Stimulated activated CD4-positive, alpha-beta T cell treated with anti-CD3 and anti-CD28 coated beads, Interleukin-12 subunit alpha, Interleukin-12 subunit beta, amount 100 ng/mL, for 4 hours (primary cell): ENCODE measurements around the gene GSTA1.
A peak's percentile ranks its signal among the peaks of the same experiment; 100 is the strongest.
"Not testable (repeated sequence)": the region's sequence is repeated elsewhere in the genome, so short reads cannot be mapped to it uniquely, and the experiment has no call there.

ENCODE experiments used
- DNase-seq: peaks from one replicate; pipeline ENCODE4 v3.0.0-alpha.2; 2020

Gene GSTA1

GRCh38 chr6:52803668-52804255 is at the start of gene GSTA1:
Gene GSTA1, minus strand, starts transcription at chr6:52803816. Its CDS starts 4,549 bp downstream, at chr6:52799267.
- not testable (repeated sequence) for DNase-seq

DNA sequence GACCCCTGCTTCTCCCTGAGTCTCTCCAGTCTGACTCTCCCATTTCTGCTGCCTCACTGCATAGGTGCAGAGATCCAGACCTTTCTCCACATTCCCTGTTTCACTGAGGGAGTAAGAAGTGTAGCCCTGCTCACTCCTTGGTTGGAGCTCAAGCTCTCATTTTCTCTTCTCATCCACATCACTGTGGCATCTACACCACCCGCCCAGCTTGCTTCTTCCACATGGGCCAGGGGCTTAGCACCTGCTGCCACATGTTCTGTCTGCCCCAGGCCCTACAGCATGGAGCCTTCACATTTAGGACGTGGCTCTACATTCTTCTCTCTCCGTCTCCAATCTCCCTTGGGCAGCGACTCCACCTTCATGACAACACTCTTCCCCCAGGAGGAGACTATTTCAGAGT is 45.5 kb upstream of the GSTA1 start:
- DNase-seq: no peak

DNA sequence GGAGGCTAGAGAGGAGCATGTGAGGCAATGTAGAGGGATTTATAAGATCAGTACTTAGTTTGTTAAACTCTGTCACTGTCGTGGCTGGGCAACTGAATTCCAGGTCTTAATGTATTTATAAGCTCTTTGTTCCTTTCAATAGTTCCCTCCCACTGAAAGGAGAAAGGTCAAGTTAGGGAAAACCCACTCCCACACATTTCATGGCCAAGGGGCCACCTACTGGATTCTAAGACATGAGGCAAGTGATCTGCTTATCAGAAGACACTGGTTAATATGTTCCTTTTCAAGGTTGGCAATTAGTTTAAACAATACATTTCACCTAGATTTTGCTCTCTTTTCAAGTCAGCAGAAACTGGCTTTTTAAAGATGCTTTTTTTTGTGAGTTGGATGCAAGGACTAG is 42.4 kb upstream of the GSTA1 start:
- no peak for DNase-seq

GRCh38 chr6:52843605-52844004 is 40.0 kb upstream of the GSTA1 start:
- DNase-seq: no peak

DNA sequence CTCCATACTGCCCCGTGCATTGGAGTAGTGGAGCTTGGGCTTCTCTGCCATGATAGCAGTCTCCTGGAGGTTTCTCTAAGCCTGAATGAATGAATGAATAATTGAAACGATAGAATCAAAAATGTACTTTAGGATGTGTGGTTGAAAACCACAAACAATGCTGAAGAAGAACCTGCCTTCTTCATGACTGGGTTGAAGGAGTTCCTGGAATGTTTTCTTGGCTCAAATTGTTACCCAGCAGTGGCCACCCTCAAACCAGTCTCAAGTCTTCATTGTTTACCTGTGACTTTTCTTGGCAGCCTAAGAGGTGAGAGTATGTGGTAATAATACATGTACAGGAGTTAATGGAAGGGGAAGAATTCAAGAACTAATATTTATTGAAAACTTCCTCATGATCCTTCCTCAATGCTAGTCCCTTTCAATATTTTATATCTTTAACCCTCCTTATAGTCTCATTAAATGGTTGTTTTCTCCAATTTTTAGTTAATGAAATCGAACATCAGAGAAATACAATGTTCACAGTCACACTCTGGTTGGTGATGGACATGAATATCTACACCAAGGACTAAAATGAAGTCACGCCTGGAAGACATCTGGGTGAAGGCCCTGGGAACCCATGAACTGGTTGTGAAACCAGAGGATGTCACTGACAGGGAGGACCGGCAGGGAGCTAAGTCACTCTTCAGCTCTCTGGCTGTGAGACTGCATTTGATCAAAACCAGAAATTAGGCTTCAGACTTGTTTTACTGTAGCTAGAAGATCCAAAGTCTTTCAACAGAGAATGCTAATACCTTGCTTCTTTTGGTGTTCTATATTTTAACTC is 37.4 kb upstream of the GSTA1 start, which contains the start of gene GSTA5:
GSTA5 (minus strand) TSS at position 51 of the 823 bp plus-strand sequence.
- DNase-seq: no peak

GRCh38 chr6:52839124-52840055 is 35.8 kb upstream of the GSTA1 start:
- DNase-seq: peak; percentile 24

DNA sequence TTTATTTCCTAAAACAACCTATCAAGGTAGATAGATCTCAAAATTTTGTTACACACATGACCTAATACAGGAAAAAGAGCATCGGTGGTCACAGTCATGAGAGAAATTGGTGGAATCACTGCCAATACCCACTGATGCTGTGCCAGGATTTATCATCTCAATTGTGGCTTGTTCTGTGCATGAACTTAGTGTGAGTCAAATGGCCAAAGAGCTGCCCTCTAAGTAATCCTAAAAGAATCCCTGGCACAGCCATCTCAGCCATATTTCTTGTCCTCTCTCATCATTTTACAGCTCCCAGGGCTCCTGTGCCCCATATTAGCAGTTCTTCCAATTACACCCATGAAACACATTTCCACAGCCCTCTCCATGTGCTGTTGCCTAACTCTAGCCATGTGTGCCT is 30.9 kb upstream of the GSTA1 start:
- no peak for DNase-seq

DNA sequence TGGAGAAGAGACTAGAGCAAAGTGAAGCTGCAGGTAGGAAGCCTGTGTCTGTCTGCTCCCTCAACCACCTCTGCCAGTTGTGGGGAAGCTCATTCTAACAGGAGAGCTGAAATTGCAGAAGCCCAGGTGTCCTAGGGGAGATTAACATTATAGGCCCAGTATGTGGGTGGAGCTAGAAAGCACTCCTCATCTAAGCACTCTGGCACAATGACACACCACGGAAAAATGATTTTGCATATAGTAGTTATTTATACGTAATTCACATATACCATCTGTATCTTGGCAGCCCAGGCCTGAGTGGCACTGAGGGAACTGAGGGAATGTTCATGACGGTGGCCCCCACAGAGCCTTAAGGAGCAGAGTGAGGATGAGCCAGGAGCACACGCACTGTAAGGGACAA is 27.3 kb upstream of the GSTA1 start:
- not testable (repeated sequence) for DNase-seq

DNA sequence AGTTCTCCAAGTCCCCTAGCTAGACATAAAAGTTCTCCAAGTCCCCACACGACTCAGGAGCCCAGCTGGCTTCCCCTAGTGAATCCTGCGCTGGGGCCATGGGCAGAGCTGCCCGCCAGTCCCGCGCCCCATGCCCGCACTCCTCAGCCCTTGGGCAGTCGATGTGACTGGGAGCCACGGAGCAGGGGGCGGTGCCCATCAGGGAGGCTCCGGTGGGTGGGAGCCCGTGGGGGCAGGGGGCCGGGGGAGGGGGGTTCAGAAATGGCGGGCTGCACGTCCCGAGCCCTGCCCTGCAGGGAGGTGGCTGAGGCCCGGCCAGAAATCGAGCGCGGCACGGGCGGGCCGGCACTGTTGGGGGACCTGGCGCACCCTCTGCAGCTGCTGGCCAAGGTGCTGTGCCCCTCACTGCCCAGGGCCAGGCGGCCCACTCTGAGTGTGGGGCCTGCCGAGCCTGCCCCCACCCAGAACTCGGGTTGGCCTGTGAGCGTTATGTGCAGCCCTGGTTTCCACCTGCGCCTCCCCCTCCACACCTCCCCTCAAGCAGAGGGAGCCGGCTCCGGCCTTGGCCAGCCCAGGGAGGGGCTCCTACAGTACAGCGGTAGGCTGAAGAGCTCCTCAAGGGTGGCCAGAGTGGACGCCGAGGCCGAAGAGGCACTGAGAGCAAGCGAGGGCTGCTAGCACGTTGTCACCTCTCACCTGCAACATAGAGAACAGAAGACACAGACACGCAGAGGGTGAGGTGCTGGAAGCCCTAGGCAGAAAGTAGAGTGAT is 25.6 kb upstream of the GSTA1 start:
- DNase-seq: no peak

DNA sequence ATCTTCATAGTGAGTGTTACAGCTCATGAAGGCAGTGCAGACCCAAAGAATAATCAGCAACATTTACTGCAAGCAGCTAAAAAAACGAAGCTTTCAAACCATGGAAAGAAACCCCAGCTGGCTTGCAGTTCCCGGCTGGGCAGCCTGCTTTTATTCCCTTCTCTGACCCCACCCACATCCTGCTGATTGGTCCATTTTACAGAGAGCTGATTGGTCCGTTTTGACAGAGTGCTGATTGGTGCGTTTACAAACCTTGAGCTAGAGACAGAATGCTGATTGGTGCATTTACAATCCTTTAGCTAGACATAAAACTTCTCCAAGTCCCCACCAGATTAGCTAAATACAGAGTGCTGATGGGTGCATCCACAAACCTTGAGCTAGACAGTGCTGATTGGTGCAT is 25.0 kb upstream of the GSTA1 start:
- DNase-seq: not testable (repeated sequence)

- not testable (repeated sequence) for DNase-seq
Measured at GRCh38 chr6:52827073-52827783, 23.6 kb upstream of the GSTA1 start.

- no peak for DNase-seq
Measured at GRCh38 chr6:52826513-52826912, 22.9 kb upstream of the GSTA1 start.

DNA sequence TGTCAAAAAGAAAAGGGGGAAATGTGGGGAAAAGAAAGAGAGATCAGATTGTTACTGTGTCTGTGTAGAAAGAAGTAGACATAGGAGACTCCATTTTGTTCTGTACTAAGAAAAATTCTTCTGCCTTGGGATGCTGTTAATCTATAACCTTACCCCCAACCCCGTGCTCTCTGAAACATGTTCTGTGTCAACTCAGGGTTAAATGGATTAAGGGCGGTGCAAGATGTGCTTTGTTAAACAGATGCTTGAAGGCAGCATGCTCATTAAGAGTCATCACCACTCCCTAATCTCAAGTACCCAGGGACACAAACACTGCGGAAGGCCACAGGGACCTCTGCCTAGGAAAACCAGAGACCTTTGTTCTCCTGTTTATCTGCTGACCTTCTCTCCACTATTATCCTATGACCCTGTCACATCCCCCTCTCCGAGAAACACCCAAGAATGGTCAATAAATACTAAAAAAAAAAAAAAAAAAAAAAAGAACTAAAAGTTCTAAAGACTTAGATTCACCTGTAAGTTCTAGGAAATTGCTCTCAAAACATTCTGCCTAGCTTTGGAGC is 22.4 kb upstream of the GSTA1 start:
- not testable (repeated sequence) for DNase-seq

DNA sequence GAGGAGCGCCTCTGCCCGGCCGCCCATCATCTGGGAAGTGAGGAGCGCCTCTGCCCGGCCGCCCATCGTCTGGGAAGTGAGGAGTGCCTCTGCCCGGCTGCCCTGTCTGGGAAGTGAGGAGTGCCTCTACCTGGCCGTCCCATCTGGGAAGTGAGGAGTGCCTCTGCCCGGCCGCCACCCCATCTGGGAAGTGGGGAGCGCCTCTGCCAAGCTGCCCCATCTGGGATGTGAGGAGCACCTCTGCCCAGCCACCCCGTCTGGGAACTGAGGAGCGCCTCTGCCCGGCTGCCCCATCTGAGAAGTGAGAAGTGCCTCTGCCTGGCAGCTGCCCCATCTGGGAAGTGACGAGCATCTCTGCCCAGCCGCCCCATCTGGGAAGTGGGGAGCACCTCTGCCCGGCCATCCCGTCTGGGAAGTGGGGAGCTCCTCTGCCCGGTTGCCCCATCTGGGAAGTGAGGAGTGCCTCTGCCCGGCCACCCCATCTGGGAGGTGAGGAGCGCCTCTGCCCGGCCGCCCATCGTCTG is 21.7 kb upstream of the GSTA1 start:
- not testable (repeated sequence) for DNase-seq

GRCh38 chr6:52821842-52822241 is 18.2 kb upstream of the GSTA1 start:
- DNase-seq: no peak

DNA sequence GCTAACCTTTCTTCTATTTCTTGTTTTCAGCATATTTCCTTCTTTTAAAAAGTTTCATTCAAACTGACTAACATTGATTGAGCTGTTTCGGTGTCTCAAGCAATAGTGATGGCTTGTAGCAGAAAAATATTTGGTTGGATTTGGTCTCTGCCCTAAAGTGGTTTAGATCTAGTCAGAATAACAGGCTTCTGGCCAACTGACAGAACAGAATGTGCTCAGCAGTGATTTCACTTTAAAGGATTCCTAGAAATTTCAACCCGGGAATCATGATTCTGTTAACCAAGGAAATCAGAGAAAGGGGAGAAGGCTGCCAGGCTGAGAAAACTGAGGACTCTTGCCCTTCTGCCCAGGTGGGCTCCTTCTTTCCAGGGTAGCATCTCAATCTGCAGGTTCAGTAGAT is 16.6 kb upstream of the GSTA1 start:
- no peak for DNase-seq

DNA sequence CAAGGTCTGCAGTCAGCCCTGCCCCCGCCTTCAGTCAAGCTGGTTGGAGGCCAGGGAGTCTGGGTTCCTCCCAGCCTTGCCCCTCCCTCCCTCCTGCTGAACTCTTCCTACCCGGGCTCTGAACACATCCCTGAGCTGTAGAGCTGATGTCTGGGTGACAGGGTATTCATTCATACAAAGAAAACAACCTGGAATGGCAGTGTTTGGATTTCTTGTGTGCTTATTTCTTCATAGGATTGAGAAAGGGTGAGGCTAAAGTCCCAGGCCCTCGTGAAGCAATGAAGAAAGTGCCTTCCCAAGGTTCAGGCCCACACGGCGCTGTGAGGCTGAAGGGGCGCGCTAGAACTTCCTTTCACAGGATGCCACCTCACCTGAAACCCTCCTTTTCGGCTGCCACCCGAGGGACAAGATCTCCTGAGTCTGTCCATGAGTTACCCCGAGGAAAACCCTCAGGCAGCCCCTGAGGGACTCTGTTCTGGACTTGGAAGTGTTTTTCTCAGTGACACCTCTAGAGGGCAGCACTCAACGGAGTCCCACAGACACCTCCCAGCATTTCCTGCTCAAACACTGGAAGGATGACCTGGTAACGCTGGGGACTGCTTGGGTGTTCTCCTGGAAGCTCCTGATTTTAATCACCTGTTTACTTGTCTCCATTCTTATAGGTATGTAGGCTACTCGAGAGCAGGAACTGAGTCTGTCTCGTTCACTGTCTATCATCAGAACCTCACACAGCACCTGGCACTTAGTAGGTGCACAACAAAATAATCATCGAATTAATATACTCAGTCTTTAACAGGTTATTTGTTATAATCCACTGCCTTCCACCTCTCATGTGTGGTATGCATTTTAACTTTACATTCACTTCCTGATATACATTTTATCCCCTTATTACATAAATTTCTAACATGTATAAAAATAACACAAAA is 11.8 kb upstream of the GSTA1 start:
- DNase-seq: peak; percentile 18

DNA sequence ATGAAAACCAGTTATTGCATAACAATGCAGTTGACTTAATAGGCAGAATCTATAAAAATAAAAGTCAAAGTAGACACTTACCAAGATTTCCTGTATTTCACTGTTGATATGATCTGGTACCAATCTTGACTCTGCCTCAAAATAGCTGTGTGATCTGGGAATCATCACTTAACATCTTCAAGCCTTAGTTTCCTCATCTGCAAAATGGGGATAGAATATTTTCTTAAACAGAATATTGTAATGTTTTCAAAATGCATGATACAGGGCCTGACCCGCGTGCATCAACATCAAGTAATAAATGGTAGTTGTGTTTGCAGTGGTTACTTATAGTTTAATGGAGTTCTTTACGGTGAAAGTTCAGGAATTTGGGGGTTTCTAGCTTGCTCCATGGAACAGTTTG is 10.9 kb upstream of the GSTA1 start:
- not testable (repeated sequence) for DNase-seq

DNA sequence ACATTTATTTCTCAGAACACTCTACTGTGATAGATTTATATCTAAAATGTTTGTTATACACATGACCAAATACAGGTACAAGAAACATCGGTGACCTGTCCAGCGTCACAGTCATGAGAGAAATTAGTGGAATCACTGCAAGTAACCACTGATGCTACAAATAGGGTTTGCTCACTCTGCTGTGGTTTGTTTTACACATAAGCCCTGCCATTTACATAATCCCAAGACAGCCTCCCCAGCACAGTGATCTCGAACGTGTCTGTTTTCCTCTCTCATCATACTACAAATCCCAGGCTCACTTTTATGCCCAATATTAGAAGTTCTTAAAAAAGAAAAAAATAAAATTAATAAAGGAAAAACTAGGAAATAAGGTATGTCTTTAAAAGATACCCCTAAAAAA is 6.2 kb upstream of the GSTA1 start:
- DNase-seq: not testable (repeated sequence)

DNA sequence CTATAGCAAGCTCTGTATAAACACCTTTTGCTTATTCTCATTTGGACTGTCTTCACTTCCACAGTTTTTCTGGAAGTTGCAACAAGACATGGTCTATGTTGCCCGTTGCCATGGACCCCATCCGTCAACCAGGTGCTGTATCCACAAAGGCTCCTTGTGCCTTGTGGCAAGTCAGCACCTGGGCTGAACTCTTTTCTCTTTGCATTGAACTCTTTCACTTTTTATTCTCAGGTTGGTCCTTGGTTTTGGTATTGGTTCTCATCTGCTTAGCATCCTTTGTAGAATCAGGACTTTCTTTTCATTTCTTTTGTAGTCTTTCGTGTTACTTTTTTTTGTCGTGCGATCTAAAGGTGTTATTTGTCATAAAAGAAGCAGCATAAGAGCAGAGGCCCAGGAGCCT is 5.0 kb upstream of the GSTA1 start:
- no peak for DNase-seq
